T-cell (primary cell): ENCODE results near the gene GPR45. TPM values are rescaled to one million over a fixed set of nuclear protein-coding genes. Genes with fewer than 3 reads are reported as not detected.
A peak's percentile ranks its signal among the peaks of the same experiment; 100 is the strongest.

Experiments
- ATAC-seq, 4 experiments: fragments of 200-7000 bp in 3 of 4; fragments of 150-1000 bp in 1 of 4; cut with Tn5 transposase; replicated peaks in 1 of 4; 1 replicate in 3 of 4; 2 replicates in 1 of 4; pipeline ENCODE4 v1.10.0; 2021; ENCODE audit warnings: moderate library complexity in 3 of 4, mild to moderate bottlenecking in 2 of 4, moderate number of reproducible peaks in 1 of 4
- CTCF ChIA-PET, 2 donors: fragments of 300-600 bp; sonication (Branson Sonifier 250); formaldehyde crosslinking; loops; one replicate each; lab custom pipeline; 2022; ENCODE audit warnings: antibody characterized with exemption in 2 of 2; lab: Charles Lee
- POLR2A ChIA-PET, 2 donors: fragments of 300-600 bp; sonication (Branson Sonifier 250); formaldehyde crosslinking; loops; one replicate each; lab custom pipeline; 2022; ENCODE audit warnings: antibody characterized with exemption in 2 of 2; lab: Charles Lee
- DNase-seq, 35 experiments: peaks; one replicate each; pipeline versions ENCODE4 v3.0.0 to v3.0.0-alpha.2; 2013 to 2023
- H3K27ac ChIP-seq: one replicate; pipeline ENCODE4 v1.5.1; 2013; ENCODE audit warnings: low read length
- H3K27me3 ChIP-seq, 2 experiments: replicated peaks in 1 of 2; 1 replicate in 1 of 2; 2 replicates in 1 of 2; pipeline versions ENCODE4 v1.6.1 to v1.7.0; 2013; ENCODE audit warnings: low read length in 1 of 2, mixed read lengths in 1 of 2; ENCODE audit not compliant: control insufficient read depth in 2 of 2, insufficient read depth in 2 of 2; ENCODE audit errors: extremely low read depth in 1 of 2
- H3K36me3 ChIP-seq, 2 donors: 1 replicate in 1 of 2; 2 replicates in 1 of 2; pipeline versions ENCODE4 v1.6.1 to v1.7.0; 2013; ENCODE audit warnings: low read length in 1 of 2; ENCODE audit not compliant: control insufficient read depth in 2 of 2, insufficient read depth in 1 of 2; ENCODE audit errors: extremely low read depth in 1 of 2
- H3K4me1 ChIP-seq, 2 experiments: 1 replicate in 1 of 2; 2 replicates in 1 of 2; pipeline versions ENCODE4 v1.6.1 to v1.7.0; 2013; ENCODE audit warnings: low read length in 2 of 2, mixed read lengths in 1 of 2; ENCODE audit not compliant: insufficient read depth in 2 of 2, control insufficient read depth in 1 of 2; ENCODE audit errors: extremely low read depth in 1 of 2
- H3K4me3 ChIP-seq, 2 donors: 1 replicate in 1 of 2; 2 replicates in 1 of 2; pipeline versions ENCODE4 v1.5.1 to v1.7.0; 2013; ENCODE audit warnings: mild to moderate bottlenecking in 2 of 2, low read length in 1 of 2, moderate library complexity in 1 of 2; ENCODE audit not compliant: control insufficient read depth in 1 of 2; ENCODE audit errors: extremely low read depth in 1 of 2
- H3K9me3 ChIP-seq: 2 replicates; pipeline ENCODE4 v1.7.0; 2013
- H3K27ac Mint-ChIP-seq, 2 donors: one replicate each; pipeline ENCODE4 v1.8.0; 2020 to 2021; ENCODE audit warnings: mild to moderate bottlenecking in 2 of 2, mixed read lengths in 2 of 2
- H3K27me3 Mint-ChIP-seq, 2 donors: one replicate each; pipeline ENCODE4 v1.8.0; 2021 to 2022; ENCODE audit warnings: mixed read lengths in 2 of 2
- H3K36me3 Mint-ChIP-seq: one replicate; pipeline ENCODE4 v1.8.0; 2021; ENCODE audit warnings: mixed read lengths
- H3K4me1 Mint-ChIP-seq, 3 donors: one replicate each; pipeline ENCODE4 v1.8.0; 2020 to 2022; ENCODE audit warnings: mixed read lengths in 3 of 3, mild to moderate bottlenecking in 1 of 3
- H3K4me3 Mint-ChIP-seq, 3 donors: one replicate each; pipeline ENCODE4 v1.8.0; 2020 to 2022; ENCODE audit warnings: mild to moderate bottlenecking in 3 of 3, mixed read lengths in 3 of 3, moderate library complexity in 3 of 3
- H3K9me3 Mint-ChIP-seq, 3 donors: one replicate each; pipeline ENCODE4 v1.8.0; 2020 to 2022; ENCODE audit warnings: mixed read lengths in 3 of 3
- WGBS: methylation state at CpG from one replicate; pipeline ENCODE4 v1.1.5; 2013; ENCODE audit warnings: missing lambda C conversion rate; ENCODE audit not compliant: insufficient coverage; 5-methylcytosine and 5-hydroxymethylcytosine counted together
- total RNA-seq, 35 experiments: library from RNA in 6 of 35; stranded (reverse) in 6 of 35; fragments of 120-200 nt in 1 of 35; gene quantifications; one replicate each; pipeline versions ENCODE4 v1.2.1 to v1.2.4 and lab custom pipeline; 2013 to 2026

Gene GPR45
- total RNA-seq, 5 donors from 2014 or later (not counting 1 experiment from before 2014, with no cell fraction given), result not detected

DNA sequence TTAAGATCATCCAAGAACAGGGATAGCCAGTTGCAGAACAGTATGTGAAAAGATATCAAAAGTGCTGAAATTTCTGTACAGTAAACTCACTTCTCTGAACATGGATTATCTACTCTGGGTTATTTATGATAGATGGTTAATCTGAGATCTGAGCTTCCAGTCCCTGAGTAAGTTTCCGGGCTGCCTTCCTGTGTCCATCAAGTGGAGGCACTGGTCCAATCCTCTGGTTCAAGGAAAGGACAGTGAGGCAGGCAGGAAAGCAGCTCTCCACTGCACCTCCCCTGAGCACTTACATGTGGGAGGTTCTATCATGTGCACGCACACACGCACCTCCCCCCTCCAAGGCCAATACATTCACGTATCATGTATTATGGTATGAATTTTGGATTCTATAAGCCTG, 32.5 kb downstream of the GPR45 start:
- WGBS, result 100% methylated on average over 1 of the region's 4 CpGs

DNA sequence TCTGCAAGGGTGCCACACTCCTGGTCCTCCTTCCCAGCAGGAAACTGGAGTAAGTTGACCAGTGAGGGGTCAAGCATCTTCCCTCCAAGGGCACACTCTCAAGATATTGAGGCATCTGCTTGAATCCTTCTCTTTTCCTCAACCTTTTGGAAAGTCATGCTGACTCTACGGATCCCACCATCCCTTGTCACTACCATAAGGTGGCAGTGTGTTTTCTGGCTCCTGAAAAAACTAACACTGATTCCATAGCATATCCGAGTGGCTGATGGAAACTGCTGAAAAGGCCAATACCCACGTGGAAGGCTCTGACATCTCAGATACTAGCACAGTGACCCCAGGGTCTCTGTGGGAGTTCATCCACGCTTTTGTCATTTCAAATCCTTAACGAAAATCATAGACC, 37.1 kb downstream of the GPR45 start:
- ChIA-PET POLR2A (no interaction called here), CTCF (interaction anchor here in 1 of 2 donors (0.7 kb wide), 2 partner anchors 102 to 138 kb away, joined by 4 read pairs; no protein-coding TSS in a partner anchor)
- H3K9me3 Mint-ChIP-seq, result no peaks in the 10 kb centered on the region
- peaks cover 76% of the 10 kb centered on the region for H3K36me3 Mint-ChIP-seq
- H3K4me3 Mint-ChIP-seq, result no peak overlapping the region
- no peak overlapping the region for H3K27ac Mint-ChIP-seq
- Histone ChIP-seq H3K27me3 (no peaks in the 10 kb centered on the region), H3K9me3 (no peaks in the 10 kb centered on the region), H3K4me3 (no peak overlapping the region), H3K27ac (no peak overlapping the region), H3K36me3 (peaks cover 27 to 86% of the 10 kb centered on the region in 2 donors), H3K4me1 (no peaks in the 10 kb centered on the region)
- no peaks in the 10 kb centered on the region for H3K4me1 Mint-ChIP-seq
- no peak for DNase-seq
- WGBS, result 100% methylated on average over 3 of the region's 5 CpGs
- H3K27me3 Mint-ChIP-seq, result no peaks in the 10 kb centered on the region
- no peak for ATAC-seq

More for the DNA sequence above, 32.5 kb downstream of the GPR45 start:
- H3K4me3 ChIP-seq, result no peak overlapping the region
- POLR2A ChIA-PET, result interaction anchor here in 1 of 2 donors (0.7 kb wide), 1 partner anchor 75 kb away, joined by 4 read pairs; no protein-coding TSS in a partner anchor
- Mint-ChIP-seq H3K4me1 (no peaks in the 10 kb centered on the region), H3K27me3 (no peaks in the 10 kb centered on the region), H3K9me3 (no peaks in the 10 kb centered on the region), H3K4me3 (no peak overlapping the region), H3K27ac (no peak overlapping the region), H3K36me3 (peaks cover 69% of the 10 kb centered on the region)
- CTCF ChIA-PET, result no interaction called here
- H3K9me3 ChIP-seq, result no peaks in the 10 kb centered on the region
- H3K27me3 ChIP-seq, result no peaks in the 10 kb centered on the region
- no peaks in the 10 kb centered on the region for H3K4me1 ChIP-seq
- no peak for DNase-seq
- H3K27ac ChIP-seq, result no peak overlapping the region
- ATAC-seq, result no peak
- H3K36me3 ChIP-seq, result peaks cover 37 to 95% of the 10 kb centered on the region in 2 donors

GRCh38 chr2:105279126-105279525, 37.6 kb downstream of the GPR45 start:
- peaks cover 75% of the 10 kb centered on the region for H3K36me3 Mint-ChIP-seq
- WGBS, result 83% methylated on average over 1 of the region's 1 CpG

DNA sequence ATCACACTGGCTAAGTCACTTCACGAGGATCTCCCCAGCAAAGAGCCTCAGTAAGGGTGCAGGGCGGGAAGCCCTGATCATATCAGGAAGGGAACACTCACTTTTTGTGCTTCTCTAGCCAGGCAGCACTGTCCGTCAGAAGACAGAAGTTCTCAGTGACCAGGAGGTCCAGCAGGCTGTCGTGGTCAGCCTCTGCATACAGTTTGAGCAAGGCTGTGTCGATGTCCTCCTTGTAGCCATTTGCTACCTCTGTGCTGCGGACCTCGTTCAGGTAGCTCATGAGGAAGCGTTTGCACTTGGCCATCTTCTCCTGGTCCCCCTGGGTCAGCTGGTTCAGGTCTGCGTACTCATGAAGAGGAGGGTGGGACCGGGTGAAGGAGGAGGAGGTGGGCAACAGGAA, 38.7 kb downstream of the GPR45 start:
- Histone ChIP-seq H3K27ac (no peak overlapping the region), H3K4me1 (no peaks in the 10 kb centered on the region), H3K9me3 (no peaks in the 10 kb centered on the region), H3K36me3 (peaks cover 18 to 85% of the 10 kb centered on the region in 2 donors), H3K27me3 (no peaks in the 10 kb centered on the region), H3K4me3 (no peak overlapping the region)
- DNase-seq, result no peak
- no peak for ATAC-seq
- Mint-ChIP-seq H3K27ac (no peak overlapping the region), H3K36me3 (peaks cover 74% of the 10 kb centered on the region), H3K27me3 (no peaks in the 10 kb centered on the region), H3K4me3 (no peak overlapping the region), H3K4me1 (no peaks in the 10 kb centered on the region), H3K9me3 (no peaks in the 10 kb centered on the region)
- ChIA-PET POLR2A (no interaction called here), CTCF (no interaction called here)
- WGBS, result 94% methylated on average over 9 of the region's 10 CpGs

More at GRCh38 chr2:105279126-105279525, 37.6 kb downstream of the GPR45 start:
- no peaks in the 10 kb centered on the region for H3K27me3 ChIP-seq
- ChIA-PET CTCF (no interaction called here), POLR2A (no interaction called here)
- no peaks in the 10 kb centered on the region for H3K9me3 ChIP-seq
- no peak overlapping the region for H3K4me3 Mint-ChIP-seq
- H3K4me1 ChIP-seq, result no peaks in the 10 kb centered on the region
- no peaks in the 10 kb centered on the region for H3K9me3 Mint-ChIP-seq
- no peaks in the 10 kb centered on the region for H3K27me3 Mint-ChIP-seq
- H3K4me3 ChIP-seq, result no peak overlapping the region
- H3K36me3 ChIP-seq, result peaks cover 24 to 86% of the 10 kb centered on the region in 2 donors
- no peak for DNase-seq
- no peak overlapping the region for H3K27ac Mint-ChIP-seq
- no peaks in the 10 kb centered on the region for H3K4me1 Mint-ChIP-seq
- H3K27ac ChIP-seq, result no peak overlapping the region
- no peak for ATAC-seq

DNA sequence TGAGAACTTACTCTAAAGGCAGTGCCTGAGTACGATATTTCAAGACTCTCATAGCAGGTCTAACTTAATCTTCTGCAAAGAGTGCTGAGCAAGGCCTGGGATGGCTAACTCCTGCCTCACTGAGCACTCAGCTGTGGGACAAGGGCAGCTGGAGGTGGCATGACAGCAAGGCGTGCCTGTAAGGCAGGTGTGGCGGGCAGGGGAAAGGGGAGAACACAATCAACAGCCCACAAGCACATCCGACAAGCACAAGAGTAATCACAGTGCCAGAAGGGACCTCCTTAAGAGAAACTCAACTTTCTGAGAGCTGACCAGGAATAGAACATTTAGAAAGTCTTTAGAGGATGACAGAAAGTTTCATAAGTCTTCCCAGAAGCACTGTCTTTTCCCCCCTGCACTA, 42.0 kb downstream of the GPR45 start:
- peaks cover 11 to 82% of the 10 kb centered on the region in 2 donors for H3K36me3 ChIP-seq
- Mint-ChIP-seq H3K36me3 (peaks cover 67% of the 10 kb centered on the region), H3K4me1 (peaks cover 0 to 3% (median 0%) of the 10 kb centered on the region in 3 donors), H3K9me3 (no peaks in the 10 kb centered on the region), H3K27ac (no peak overlapping the region), H3K27me3 (no peaks in the 10 kb centered on the region), H3K4me3 (no peak overlapping the region)
- no peaks in the 10 kb centered on the region for H3K9me3 ChIP-seq
- no peak overlapping the region for H3K4me3 ChIP-seq
- ChIA-PET CTCF (no interaction called here), POLR2A (no interaction called here)
- no peaks in the 10 kb centered on the region for H3K27me3 ChIP-seq
- no peak overlapping the region for H3K27ac ChIP-seq
- ATAC-seq, result no peak
- 100% methylated on average over 1 of the region's 4 CpGs for WGBS
- no peak for DNase-seq
- H3K4me1 ChIP-seq, result no peaks in the 10 kb centered on the region

GRCh38 chr2:105287692-105288091, 46.1 kb downstream of the GPR45 start:
- H3K27ac Mint-ChIP-seq, result no peak overlapping the region
- H3K36me3 ChIP-seq, result peaks cover 14 to 82% of the 10 kb centered on the region in 2 donors

More at GRCh38 chr2:105287692-105288091, 46.1 kb downstream of the GPR45 start:
- no peak for ATAC-seq
- Mint-ChIP-seq H3K4me3 (no peak overlapping the region), H3K27me3 (no peaks in the 10 kb centered on the region), H3K9me3 (no peaks in the 10 kb centered on the region), H3K36me3 (peaks cover 58% of the 10 kb centered on the region), H3K4me1 (peaks cover 0 to 3% (median 0%) of the 10 kb centered on the region in 3 donors)
- DNase-seq, result peak in 25 of 35 experiments; percentile 7 to 50 (median 16)
- Histone ChIP-seq H3K27ac (no peak overlapping the region), H3K9me3 (no peaks in the 10 kb centered on the region), H3K4me3 (no peak overlapping the region), H3K27me3 (no peaks in the 10 kb centered on the region), H3K4me1 (no peaks in the 10 kb centered on the region)
- ChIA-PET POLR2A (interaction anchor here (0.6 to 0.8 kb wide), 3 partner anchors 15 to 228 kb away, joined by 3 read pairs; no protein-coding TSS in a partner anchor), CTCF (interaction anchor here in 1 of 2 donors (1.0 kb wide), 1 partner anchor 14 kb away, joined by 3 read pairs; no protein-coding TSS in a partner anchor)
- no CpG with 5 or more reads among the region's 5 CpGs for WGBS
